ENCODE measurements around the gene MAP6. TPM values are rescaled to one million over a fixed set of nuclear protein-coding genes. Genes with fewer than 3 reads are reported as not detected.

Gene MAP6
- total and polyA plus RNA-seq, 2 of the 13 experiments (the other 11 are each of a cell fraction or from before 2014, with no cell fraction given), result 0.04 TPM; not detected in 1

DNA sequence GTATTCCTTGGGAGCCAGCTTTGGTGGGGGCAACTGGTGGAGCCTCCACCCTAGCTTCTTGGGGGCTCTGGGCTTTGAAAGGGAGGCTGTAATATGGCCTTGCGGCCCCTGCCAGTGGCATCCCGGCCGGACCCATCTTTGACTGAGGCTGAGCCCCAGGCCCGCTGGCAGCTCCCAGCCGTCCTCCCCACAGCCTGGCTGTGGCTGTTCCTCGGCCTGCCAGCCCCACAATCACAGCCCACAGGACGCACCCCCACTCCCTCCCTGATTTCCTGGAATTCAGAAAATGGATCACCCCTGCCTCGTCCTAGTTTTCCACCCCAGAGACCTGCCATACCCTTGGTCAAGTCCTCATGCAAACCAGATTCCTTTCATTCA, 83.6 kb downstream of the MAP6 start:
- H3K9me3 ChIP-seq (ENCODE audit: low read length), result no peaks in the 10 kb centered on the region
- TF ChIP-seq DNMT1 (CRISPR knock-in tag; IDR thresholded peaks at IDR 0.05) (no peak), ZNF562 (CRISPR knock-in tag; IDR thresholded peaks at IDR 0.05; ENCODE audit: borderline replicate concordance) (no peak), ZNF550 (CRISPR knock-in tag; IDR thresholded peaks at IDR 0.05; ENCODE audit: borderline replicate concordance) (no peak), PHF5A (CRISPR knock-in tag; IDR thresholded peaks at IDR 0.05; ENCODE audit: low read depth, unreplicated experiment) (no peak), PHF21A (CRISPR knock-in tag; IDR thresholded peaks at IDR 0.05) (no peak), NPAS2 (CRISPR knock-in tag; IDR thresholded peaks at IDR 0.05; ENCODE audit: borderline replicate concordance) (no peak), BRD4 (CRISPR knock-in tag; IDR thresholded peaks at IDR 0.05) (no peak), ZNF205 (CRISPR knock-in tag; IDR thresholded peaks at IDR 0.05) (no peak), ZKSCAN8 (CRISPR knock-in tag; IDR thresholded peaks at IDR 0.05; ENCODE audit: borderline replicate concordance) (no peak), AHR (CRISPR knock-in tag; IDR thresholded peaks at IDR 0.05) (no peak), ZNF276 (CRISPR knock-in tag; IDR thresholded peaks at IDR 0.05; ENCODE audit: low read depth) (no peak), CEBPB (IDR thresholded peaks at IDR 0.05; ENCODE audit: borderline replicate concordance, low read depth, low read length) (no peak), ATRX (CRISPR knock-in tag; IDR thresholded peaks at IDR 0.05; ENCODE audit: borderline replicate concordance) (no peak), HOXA9 (CRISPR knock-in tag; IDR thresholded peaks at IDR 0.05; ENCODE audit: borderline replicate concordance) (no peak), NCOA1 (CRISPR knock-in tag; IDR thresholded peaks at IDR 0.05) (no peak)
- TF ChIP-seq, protein P1, sequence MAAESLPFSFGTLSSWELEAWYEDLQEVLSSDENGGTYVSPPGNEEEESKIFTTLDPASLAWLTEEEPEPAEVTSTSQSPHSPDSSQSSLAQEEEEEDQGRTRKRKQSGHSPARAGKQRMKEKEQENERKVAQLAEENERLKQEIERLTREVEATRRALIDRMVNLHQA (CRISPR knock-in tag; IDR thresholded peaks at IDR 0.05), result no peak
- in situ Hi-C loops (cut with HindIII; ENCODE audit: extremely low pct_ligation_motif_present, low pct_unique_long_range_greater_than_20kb), result no loop called here
- H3K79me2 ChIP-seq (ENCODE audit: insufficient read depth, low read length), result no peaks in the 10 kb centered on the region
- FAIRE-seq (no peak), ATAC-seq (no peak), DNase-seq (ENCODE audit: low spot score) (no peak)
- BruUV-seq (replicated peaks), result no TSS peak
- H4K20me1 ChIP-seq (ENCODE audit: insufficient read depth, low read length), result no peaks in the 10 kb centered on the region
- no peak overlapping the region for H2AFZ ChIP-seq (ENCODE audit: low read length)
- ChIA-PET CTCF (ENCODE audit: low intra/inter-chr PET ratio, low total read pairs) (no interaction called here), POLR2A (no interaction called here)
- peaks cover 0 to 10% of the 10 kb centered on the region in 2 experiments; a peak in 3 of 5 replicates for H3K27me3 ChIP-seq (ENCODE audit: control insufficient read depth in 1 of 2, insufficient read depth in 2 of 2, low read length in 2 of 2)
- no peak overlapping the region for H3K27ac ChIP-seq (ENCODE audit: extremely low read length, insufficient read depth, low read length)
- 14% methylated on average over 2 of the region's 8 CpGs for WGBS (ENCODE audit: low lambda C conversion rate)
- no peak overlapping the region for H3K4me3 ChIP-seq (replicated peaks in 1 of 3; ENCODE audit: insufficient read depth in 1 of 3, low read depth in 2 of 3, low read length in 3 of 3)
- no peak overlapping the region for H3K4me2 ChIP-seq (ENCODE audit: low read depth, low read length)
- intact Hi-C loops (cut with micrococcal nuclease; ENCODE audit: unreplicated experiment), result no loop called here
- H3K36me3 ChIP-seq (replicated peaks in 1 of 2; ENCODE audit: control insufficient read depth in 1 of 2, insufficient read depth in 2 of 2, low read length in 2 of 2), result no peaks in the 10 kb centered on the region
- no peak overlapping the region for H3K9ac ChIP-seq (ENCODE audit: insufficient read depth, low read depth, low read length)
- peaks cover 36% of the 10 kb centered on the region for H3K4me1 ChIP-seq (ENCODE audit: insufficient read depth, low read length)
